Osteoblast (primary cell): ENCODE results near the gene LTA. TPM values are rescaled to one million over a fixed set of nuclear protein-coding genes. Genes with fewer than 3 reads are reported as not detected.
"Not testable (repeated sequence)": the region's sequence is repeated elsewhere in the genome, so short reads cannot be mapped to it uniquely, and the experiment has no call there.

Experiments used
- DNase-seq: peaks from one replicate; pipeline ENCODE4 v3.0.0; 2011; ENCODE audit warnings: low spot score, mixed read lengths; ENCODE audit not compliant: insufficient read length; ENCODE audit errors: missing footprints
- H2AFZ ChIP-seq: 2 replicates; pipeline ENCODE4 v1.6.0; 2011; ENCODE audit warnings: mild to moderate bottlenecking, low read length
- H3K27ac ChIP-seq: 2 replicates; pipeline ENCODE4 v1.5.1; 2011; ENCODE audit warnings: mild to moderate bottlenecking, low read depth, low read length, moderate library complexity
- H3K27me3 ChIP-seq: 2 replicates; pipeline ENCODE4 v1.6.0; 2012; ENCODE audit warnings: mild to moderate bottlenecking, control low read depth, inconsistent platforms, low read length, moderate library complexity; ENCODE audit not compliant: insufficient read depth
- H3K36me3 ChIP-seq: 2 replicates; pipeline ENCODE4 v1.5.1; 2011; ENCODE audit warnings: mild to moderate bottlenecking, low read length, control low read depth, moderate library complexity; ENCODE audit not compliant: insufficient read depth
- H3K4me1 ChIP-seq: 2 replicates; pipeline ENCODE4 v1.5.1; 2011; ENCODE audit warnings: mild to moderate bottlenecking, low read length, control low read depth, moderate library complexity; ENCODE audit not compliant: insufficient read depth
- H3K4me2 ChIP-seq: 2 replicates; pipeline ENCODE4 v1.6.0; 2011; ENCODE audit warnings: mild to moderate bottlenecking, low read length; ENCODE audit not compliant: insufficient read depth
- H3K4me3 ChIP-seq: fragments of 200-600 bp; sonication (generic); 3 replicates; pipeline ENCODE4 v1.5.1; 2012; ENCODE audit warnings: mild to moderate bottlenecking, low read length, inconsistent platforms; ENCODE audit not compliant: insufficient read depth
- H3K79me2 ChIP-seq: 2 replicates; pipeline ENCODE4 v1.6.0; 2012; ENCODE audit warnings: mild to moderate bottlenecking, low read length, control low read depth, inconsistent platforms; ENCODE audit not compliant: insufficient read depth
- H3K9me3 ChIP-seq: 2 replicates; pipeline ENCODE4 v1.5.1; 2011; ENCODE audit warnings: low read depth, low read length, control low read depth
- H4K20me1 ChIP-seq: 2 replicates; pipeline ENCODE4 v1.6.0; 2012; ENCODE audit warnings: mild to moderate bottlenecking, low read length, control low read depth; ENCODE audit not compliant: insufficient read depth
- CTCF ChIP-seq: IDR thresholded peaks from 2 replicates; pipeline ENCODE4 v1.5.1; 2011; ENCODE audit warnings: mild to moderate bottlenecking, low read depth, low read length, moderate library complexity; ENCODE audit errors: extremely low read depth
- total RNA-seq: library from RNA; depleted of rRNA; stranded (reverse); fragments of >200 nt; gene quantifications from 2 replicates; pipeline ENCODE4 v1.2.3, GENCODE V29; 2012

The LTA gene
- total RNA-seq, 1 donor = not detected

- DNase-seq = peak; percentile 73
- Histone ChIP-seq H3K27ac (no peak overlapping the region), H3K9me3 (no peaks in the 10 kb centered on the region), H3K4me3 (no peak overlapping the region), H3K4me1 (peaks cover 5% of the 10 kb centered on the region), H4K20me1 (no peaks in the 10 kb centered on the region), H3K27me3 (no peaks in the 10 kb centered on the region), H3K79me2 (no peaks in the 10 kb centered on the region), H3K4me2 (no peak overlapping the region), H2AFZ (peak overlapping the region; percentile 77), H3K36me3 (no peaks in the 10 kb centered on the region)
- TF ChIP-seq CTCF = no peak
Measured at GRCh38 chr6:31588871-31589650, 17.0 kb downstream of the LTA start.

- not testable (repeated sequence) for H3K27me3 ChIP-seq, H3K9me3 ChIP-seq, H3K36me3 ChIP-seq, H3K79me2 ChIP-seq, H3K4me2 ChIP-seq, H2AFZ ChIP-seq, H3K4me3 ChIP-seq, DNase-seq, H3K27ac ChIP-seq, H4K20me1 ChIP-seq, H3K4me1 ChIP-seq
Measured at GRCh38 chr6:31590691-31591090, 18.6 kb downstream of the LTA start.

- H3K36me3 ChIP-seq = no peaks in the 10 kb centered on the region
- no peak overlapping the region for H2AFZ ChIP-seq
- no peaks in the 10 kb centered on the region for H3K9me3 ChIP-seq
- TF ChIP-seq CTCF = no peak
- peaks cover 5% of the 10 kb centered on the region for H3K4me1 ChIP-seq
- no peak overlapping the region for H3K4me3 ChIP-seq
- H3K79me2 ChIP-seq = no peaks in the 10 kb centered on the region
- H3K4me2 ChIP-seq = no peak overlapping the region
- DNase-seq = no peak
- no peaks in the 10 kb centered on the region for H3K27me3 ChIP-seq
- no peak overlapping the region for H3K27ac ChIP-seq
- H4K20me1 ChIP-seq = no peaks in the 10 kb centered on the region
Measured at GRCh38 chr6:31592396-31592771, 20.3 kb downstream of the LTA start.

GRCh38 chr6:31597006-31597405 is 24.9 kb downstream of the LTA start:
- Histone ChIP-seq H3K79me2 (no peaks in the 10 kb centered on the region), H3K4me1 (no peaks in the 10 kb centered on the region), H4K20me1 (no peaks in the 10 kb centered on the region), H3K4me2 (no peak overlapping the region), H3K9me3 (no peaks in the 10 kb centered on the region), H3K4me3 (no peak overlapping the region), H2AFZ (no peak overlapping the region), H3K27me3 (no peaks in the 10 kb centered on the region), H3K36me3 (no peaks in the 10 kb centered on the region), H3K27ac (no peak overlapping the region)
- DNase-seq = peak; percentile 53
- TF ChIP-seq CTCF = peak; percentile 46
